Stimulated activated CD4-positive, alpha-beta T cell treated with anti-CD3 and anti-CD28 coated beads, Interleukin-4, amount 100 ng/mL, for 1 hour (primary cell): ENCODE results near the gene GLE1.

Experiments used
- DNase-seq: peaks from one replicate; pipeline ENCODE4 v3.0.0-alpha.2; 2020

Gene GLE1, protein sequence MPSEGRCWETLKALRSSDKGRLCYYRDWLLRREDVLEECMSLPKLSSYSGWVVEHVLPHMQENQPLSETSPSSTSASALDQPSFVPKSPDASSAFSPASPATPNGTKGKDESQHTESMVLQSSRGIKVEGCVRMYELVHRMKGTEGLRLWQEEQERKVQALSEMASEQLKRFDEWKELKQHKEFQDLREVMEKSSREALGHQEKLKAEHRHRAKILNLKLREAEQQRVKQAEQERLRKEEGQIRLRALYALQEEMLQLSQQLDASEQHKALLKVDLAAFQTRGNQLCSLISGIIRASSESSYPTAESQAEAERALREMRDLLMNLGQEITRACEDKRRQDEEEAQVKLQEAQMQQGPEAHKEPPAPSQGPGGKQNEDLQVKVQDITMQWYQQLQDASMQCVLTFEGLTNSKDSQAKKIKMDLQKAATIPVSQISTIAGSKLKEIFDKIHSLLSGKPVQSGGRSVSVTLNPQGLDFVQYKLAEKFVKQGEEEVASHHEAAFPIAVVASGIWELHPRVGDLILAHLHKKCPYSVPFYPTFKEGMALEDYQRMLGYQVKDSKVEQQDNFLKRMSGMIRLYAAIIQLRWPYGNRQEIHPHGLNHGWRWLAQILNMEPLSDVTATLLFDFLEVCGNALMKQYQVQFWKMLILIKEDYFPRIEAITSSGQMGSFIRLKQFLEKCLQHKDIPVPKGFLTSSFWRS

GRCh38 chr9:128504485-128505413 lies at the start of gene GLE1:
TSS of gene GLE1 (plus strand) at chr9:128504719. CDS start at chr9:128504806, 87 bp downstream.
- DNase-seq = peak; percentile 99

- no peak for DNase-seq
These were observed 49.5 kb upstream of the GLE1 start for GRCh38 chr9:128454991-128455390.

GRCh38 chr9:128455849-128456612 lies 48.5 kb upstream of the GLE1 start, which contains the start of gene ODF2:
TSS of gene ODF2 (plus strand) at chr9:128456006. CDS start at chr9:128456092, 86 bp downstream.
- DNase-seq = peak; percentile 98

GRCh38 chr9:128456613-128457061 lies 47.9 kb upstream of the GLE1 start:
- DNase-seq = peak; percentile 67

DNA sequence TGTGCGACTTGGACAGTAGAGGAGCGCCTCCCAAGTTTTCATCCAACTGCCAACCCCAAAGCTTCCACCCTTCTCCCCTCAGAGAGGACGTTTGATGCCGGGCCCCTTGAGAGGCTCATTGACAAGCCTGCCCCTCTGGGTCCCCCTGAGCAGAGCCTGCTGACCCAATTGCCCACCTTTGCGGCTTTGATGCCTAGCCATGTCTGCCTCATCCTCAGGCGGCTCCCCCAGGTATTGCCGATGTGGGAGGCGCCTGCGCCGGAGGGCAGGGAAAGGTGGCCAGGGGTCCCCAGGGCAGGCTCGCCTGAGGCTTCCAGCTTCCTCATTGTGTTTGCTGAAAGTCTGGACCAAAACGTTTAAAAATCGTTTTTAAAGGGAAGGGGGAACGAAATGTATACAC lies 47.3 kb upstream of the GLE1 start:
- no peak for DNase-seq

DNA sequence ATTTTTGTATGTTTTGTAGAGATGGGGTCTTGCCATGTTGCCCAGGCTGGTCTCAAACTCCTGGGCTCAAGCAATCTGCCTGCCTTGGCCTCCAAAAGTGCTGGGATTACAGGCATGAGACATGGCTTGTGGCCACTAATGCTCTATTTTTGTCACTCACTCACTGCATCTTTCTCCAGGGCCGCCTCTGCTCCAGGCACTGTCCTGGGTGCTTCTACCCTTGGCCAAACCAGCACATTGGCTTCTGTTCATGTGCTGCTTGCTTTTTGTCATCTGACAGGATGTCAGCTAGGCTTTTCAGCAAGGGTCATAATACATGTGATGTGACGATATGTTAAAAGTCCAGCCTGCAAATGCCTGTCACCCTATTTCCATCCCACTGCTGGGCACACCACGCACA lies 45.5 kb upstream of the GLE1 start:
- DNase-seq = no peak

DNA sequence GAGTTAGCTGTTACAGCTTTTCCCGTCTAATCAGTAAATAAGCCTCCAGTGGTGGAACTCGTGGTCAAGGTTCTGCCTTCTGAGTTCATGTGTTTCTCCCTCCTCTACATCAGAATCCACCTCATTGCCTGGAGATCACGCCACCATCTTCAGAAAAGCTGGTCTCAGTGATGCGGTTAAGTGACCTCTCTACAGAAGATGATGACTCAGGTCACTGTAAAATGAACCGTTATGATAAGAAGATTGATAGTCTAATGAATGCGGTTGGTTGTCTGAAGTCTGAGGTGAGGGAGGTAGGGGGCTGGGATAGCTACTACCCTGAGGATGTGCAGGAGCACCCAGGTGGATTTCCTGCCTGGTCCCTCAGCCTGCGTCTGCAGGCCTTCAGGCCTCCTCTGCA lies 35.4 kb upstream of the GLE1 start:
- no peak for DNase-seq

- no peak for DNase-seq
These were observed 34.0 kb upstream of the GLE1 start for GRCh38 chr9:128470560-128470959.

GRCh38 chr9:128473104-128473503 lies 31.4 kb upstream of the GLE1 start:
- DNase-seq = no peak

DNA sequence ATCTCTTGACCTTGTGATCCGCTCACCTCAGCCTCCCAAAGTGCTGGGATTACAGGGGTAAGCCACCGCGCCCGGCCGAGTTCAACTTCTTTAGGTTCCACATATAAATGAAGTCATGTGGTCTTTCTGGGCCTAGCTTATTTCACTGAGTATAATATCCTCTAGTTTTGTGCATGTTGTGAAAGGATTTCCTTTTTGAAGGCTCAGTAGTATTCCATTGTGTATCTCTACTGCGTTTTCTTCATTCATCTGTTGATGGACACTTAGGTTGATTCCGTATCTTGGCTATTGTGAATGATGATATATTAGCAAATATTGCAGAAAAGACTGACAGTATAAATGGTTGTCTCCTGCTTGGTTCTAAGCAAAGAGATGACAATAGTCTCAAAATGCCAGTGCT lies 28.7 kb upstream of the GLE1 start:
- DNase-seq = no peak

DNA sequence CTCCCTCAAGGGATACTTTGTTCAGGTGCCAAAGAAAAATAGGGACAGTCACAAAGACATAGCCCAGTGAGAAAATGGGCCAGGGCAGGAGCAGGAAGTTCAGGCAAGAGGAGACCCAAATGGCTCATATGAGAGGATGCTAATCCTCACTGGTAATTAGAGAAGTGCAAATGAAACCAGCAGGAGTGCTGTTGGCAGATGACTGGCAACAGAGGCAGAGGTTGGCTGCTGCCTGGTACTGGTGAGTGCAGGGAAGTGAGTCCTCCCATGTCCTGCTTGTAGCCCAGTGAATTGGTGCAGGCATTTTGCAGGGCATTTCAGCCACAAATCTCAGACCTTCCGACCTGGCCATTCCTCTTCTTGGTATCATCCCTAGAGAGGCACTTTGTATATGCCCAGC lies 25.3 kb upstream of the GLE1 start:
- no peak for DNase-seq

GRCh38 chr9:128481561-128481960 lies 23.0 kb upstream of the GLE1 start:
- DNase-seq = no peak

- DNase-seq = no peak
These were observed 22.3 kb upstream of the GLE1 start for GRCh38 chr9:128482186-128482585.

- no peak for DNase-seq
These were observed 19.7 kb upstream of the GLE1 start for GRCh38 chr9:128484686-128485413.

DNA sequence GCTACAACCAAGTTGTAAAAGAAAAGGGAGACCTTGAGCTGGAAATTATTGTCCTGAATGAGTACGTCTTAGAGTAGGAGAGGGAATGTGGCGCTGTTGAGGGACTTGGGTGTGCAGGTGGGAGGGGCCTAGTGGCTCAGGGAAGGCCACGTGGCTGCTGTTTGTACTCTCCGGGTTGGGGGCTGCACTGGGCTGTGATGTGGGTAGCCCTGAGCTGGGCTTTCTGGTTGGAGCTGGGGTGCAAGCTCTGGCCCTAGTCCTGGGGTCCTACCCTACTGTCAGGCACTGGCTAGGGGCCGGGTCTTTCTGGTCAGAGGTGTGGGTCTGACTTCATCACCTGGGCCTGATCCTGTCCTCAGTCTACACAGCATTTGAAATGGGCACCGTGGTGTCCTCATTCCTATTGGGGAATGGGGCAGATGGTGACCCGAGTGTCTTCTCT lies 19.1 kb upstream of the GLE1 start:
- no peak for DNase-seq

DNA sequence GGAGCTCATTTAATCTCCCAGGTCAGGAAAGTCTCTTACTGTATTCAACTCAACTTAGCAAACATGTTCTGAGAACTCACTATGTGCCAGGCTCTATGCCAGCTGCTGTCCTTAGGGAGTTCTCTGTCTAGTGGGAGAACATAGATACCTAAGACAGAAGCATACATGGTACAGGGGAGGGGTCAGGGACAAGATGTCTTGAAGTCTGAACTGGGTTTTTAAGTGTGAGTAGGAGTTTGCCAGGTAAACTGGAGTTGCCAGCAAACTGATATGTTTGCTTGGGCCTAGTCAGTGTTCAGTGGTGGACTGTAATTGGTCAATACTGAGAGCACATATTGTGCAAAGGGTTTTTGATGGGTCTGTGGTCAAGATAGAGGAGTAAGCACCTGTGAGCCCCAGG lies 18.3 kb upstream of the GLE1 start:
- no peak for DNase-seq

- DNase-seq = no peak
These were observed 11.1 kb upstream of the GLE1 start for GRCh38 chr9:128493424-128493823.

GRCh38 chr9:128494108-128494745 lies 10.3 kb upstream of the GLE1 start:
- peak; percentile 18 for DNase-seq

DNA sequence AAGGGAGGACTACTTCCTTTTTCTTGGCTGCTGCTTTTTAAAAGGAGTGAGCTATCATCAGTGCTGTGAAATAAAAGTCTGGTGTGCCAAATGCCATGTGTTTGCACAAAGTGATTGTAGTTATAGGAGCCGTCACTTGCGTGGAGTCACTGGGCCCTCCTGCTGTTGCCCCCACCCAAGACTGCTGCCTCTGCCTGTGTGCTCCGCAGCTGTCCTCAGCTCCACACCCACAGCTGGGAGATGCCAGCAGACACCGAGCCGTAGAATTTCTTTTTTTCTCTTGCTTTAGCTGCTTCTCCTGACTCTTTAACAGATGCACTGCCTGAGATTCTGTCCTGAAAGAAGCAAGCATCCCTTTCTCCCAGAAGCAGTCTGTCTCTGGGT lies 9.8 kb upstream of the GLE1 start:
- DNase-seq = no peak

DNA sequence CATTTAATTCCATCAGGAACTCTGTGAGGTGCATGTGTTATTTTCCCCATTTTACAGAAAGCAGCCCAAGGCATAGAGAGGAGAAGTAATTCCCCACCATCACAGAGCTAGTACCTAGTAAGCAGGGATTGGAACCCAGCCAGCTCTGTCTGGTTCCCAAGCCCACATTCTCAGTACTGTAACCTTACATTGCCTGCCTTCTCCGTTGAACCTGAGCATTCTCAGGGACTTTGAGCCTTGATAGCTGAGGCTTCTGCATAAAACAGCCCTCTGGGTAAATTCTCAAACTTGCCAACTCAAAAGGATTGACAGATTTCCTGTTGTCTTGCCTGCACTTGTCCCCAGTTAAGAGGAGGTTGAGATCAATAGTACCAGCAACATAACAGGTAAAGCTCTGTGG lies 9.2 kb upstream of the GLE1 start:
- DNase-seq = no peak

- DNase-seq = no peak
These were observed 8.6 kb upstream of the GLE1 start for GRCh38 chr9:128495804-128496417.
